SW 1271 (cell line): ENCODE measurements around the gene HHIPL1.

Experiments used
- DNase-seq, 2 experiments: peaks; one replicate each; lab custom pipeline; 2025; lab: John Stamatoyannopoulos, UW

HHIPL1 gene

DNA sequence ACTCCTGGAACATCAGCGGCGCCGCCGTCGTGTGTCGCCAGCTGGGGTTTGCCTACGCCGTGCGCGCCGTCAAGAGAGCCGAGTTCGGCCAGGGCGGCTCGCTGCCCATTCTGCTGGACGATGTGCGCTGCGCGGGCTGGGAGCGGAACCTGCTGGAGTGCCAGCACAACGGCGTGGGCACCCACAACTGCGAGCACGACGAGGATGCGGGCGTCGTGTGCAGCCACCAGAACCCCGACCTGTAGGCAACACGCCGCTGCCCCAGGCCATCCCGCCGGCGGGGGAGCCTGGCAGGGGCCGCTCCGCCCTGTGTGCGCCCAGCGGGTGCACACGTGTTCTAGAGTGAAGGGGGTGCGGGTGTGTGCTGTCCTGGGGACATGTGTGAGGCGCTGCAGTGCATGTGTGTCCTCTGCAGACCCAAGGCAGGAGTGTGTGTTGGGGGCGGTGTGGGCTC is 30.5 kb downstream of the HHIPL1 start:
- no peak for DNase-seq

DNA sequence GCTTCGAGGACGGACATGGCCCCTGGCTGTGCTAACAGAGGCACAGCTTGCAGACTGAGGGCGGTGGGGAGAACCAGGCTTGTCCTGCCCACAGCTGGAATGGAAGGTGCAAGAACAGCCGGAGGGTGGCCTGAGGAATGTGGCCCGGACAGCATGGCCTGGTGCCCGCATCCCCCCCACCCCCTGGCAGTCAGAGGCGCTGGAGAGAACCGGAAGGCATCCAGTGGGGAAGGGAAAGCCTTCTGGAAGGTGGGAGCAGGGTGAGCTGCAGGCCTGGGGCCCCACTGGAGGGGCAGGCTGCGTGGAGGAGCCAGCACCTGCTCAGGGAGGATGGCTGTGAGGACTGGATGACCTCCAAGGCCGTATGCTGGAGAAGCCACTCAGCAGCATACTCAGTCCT is 31.0 kb downstream of the HHIPL1 start:
- DNase-seq: no peak

DNA sequence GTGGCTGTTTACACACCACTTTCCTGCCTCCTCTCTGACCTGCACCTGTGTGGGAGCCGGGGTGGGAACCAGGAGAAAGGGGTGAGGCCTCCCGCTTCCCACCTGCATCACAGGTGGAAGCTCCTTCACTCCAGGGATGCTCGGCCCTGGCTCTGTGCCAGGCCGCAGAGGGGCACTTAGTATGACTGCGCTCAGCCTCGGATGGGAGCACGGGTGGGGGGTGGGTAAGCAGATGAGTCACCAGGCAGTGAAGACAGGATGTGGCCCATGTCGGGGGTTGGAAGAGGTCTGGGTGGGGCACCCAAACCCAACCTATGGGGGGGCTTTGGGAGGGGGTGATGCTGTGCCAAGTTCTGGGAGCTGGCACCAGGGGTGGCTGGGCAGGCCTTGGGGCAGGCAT is 31.7 kb downstream of the HHIPL1 start:
- no peak for DNase-seq

DNA sequence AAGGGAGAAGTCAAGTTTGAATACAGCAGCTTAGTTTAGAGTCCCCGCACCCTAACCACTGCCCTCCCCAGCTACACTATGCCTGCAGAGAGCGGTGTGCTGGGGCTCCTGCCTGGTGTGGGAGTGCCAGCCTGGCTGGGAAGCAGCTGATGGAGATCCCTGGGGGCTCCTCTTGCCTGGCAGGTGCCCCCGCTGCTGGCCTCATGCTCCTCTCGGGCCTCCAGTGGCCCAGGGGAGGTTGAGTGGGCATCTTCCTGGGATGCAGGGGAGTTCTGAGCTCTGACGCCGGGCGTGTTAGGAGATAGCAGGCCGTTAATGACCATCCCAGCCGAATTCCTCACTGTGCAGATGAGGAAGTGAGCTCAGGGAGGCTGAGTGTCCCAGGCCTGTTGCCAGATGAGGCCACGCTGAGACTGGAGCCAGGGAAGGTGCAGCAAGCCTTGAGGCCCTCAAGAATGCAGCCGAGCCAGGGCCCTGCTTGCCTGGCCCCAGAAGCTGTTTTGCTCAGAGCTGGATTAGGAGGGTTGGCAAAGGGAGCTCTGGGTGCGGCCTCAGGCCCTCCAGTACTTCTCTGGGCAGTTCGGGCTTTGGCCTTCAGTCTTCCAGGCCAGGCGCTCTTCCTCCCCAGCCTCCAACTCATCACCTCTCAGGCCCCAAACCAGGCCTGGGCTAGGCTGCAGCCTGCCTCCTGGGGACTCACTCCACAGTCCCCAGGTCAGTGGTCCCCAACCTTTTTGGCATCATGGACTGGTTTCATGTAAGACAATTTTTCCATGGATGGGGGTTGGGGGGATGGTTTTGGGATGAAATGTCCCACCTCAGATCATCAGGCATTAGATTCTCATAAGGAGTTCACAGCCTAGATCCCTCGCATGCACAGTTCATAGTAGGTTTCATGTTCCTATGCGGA is 32.6 kb downstream of the HHIPL1 start:
- DNase-seq: no peak

DNA sequence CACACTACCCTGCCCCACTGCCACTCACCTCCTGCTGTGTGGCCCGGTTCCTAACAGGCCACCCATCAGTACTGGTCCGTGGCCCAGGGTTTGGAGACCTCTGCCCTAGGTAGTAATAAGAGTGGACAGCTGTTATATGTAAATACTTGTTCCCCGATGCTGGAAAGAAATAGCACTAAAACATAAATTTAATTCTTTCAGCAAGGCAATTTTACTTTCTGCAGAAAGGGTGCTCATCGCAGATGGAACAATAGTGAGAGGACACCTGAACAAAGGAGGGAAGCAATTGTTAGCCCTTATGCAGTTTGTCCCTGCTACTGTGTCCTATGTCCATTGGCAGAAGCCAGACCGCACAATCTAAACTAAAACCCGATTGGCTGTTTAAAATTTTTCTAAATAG is 33.3 kb downstream of the HHIPL1 start:
- DNase-seq: no peak

DNA sequence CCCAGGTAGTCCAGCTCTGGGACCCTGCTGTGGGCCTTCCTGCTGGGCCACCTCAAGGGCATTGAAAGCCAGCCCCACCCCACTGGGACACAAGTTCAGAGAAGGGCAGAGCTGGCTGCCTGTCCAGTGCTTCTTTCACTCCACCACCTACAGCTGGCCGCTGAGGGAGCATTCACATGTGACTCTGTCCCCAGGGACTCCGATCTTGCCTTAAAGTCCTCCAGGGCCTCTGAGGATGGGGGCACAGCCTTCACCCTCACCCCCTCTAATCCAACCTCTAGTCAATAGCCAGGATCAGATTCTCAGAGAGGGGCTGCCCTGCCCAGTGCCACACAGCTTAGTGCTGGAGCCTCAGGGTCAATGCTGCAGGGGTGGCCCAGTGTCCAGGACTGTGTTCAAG is 34.2 kb downstream of the HHIPL1 start:
- no peak for DNase-seq

DNA sequence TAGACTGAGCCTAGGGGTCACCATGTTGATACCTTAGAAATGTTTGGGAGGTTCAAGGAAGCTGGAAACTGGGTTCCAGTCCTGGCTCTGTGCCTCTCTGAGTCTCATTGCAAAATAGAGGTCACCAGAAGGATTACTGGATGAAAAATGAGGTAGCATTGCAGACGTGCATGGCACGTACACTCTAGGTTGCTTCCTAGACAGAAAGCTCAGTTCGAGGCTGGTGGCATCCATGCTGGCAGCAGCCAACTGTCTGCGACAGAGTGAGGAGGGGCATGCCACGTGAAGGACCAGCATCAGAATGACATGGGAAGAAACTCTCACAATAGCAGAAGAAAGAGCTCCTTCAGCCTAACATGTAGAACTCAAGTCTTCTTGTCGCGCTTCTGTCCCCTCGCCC is 34.6 kb downstream of the HHIPL1 start:
- no peak for DNase-seq

DNA sequence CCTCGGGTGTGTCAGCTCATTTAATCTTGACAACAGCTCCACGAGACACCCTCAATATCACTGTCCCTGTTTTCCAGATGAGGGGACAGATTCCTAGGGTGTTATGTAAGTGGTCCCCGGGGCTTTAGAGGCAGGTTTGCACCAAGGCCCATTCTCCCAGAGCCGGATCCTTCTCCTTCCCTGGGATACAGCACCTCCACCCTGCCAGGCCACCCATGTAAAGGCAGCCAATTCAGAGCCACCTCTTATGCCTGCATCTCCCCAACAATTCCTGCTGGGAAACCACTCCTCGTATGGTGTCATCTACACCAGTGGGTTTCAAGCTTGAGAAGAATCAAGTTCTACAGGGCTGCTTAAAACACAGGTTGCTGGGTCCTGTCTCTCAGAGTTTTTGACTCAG is 35.1 kb downstream of the HHIPL1 start:
- no peak for DNase-seq

DNA sequence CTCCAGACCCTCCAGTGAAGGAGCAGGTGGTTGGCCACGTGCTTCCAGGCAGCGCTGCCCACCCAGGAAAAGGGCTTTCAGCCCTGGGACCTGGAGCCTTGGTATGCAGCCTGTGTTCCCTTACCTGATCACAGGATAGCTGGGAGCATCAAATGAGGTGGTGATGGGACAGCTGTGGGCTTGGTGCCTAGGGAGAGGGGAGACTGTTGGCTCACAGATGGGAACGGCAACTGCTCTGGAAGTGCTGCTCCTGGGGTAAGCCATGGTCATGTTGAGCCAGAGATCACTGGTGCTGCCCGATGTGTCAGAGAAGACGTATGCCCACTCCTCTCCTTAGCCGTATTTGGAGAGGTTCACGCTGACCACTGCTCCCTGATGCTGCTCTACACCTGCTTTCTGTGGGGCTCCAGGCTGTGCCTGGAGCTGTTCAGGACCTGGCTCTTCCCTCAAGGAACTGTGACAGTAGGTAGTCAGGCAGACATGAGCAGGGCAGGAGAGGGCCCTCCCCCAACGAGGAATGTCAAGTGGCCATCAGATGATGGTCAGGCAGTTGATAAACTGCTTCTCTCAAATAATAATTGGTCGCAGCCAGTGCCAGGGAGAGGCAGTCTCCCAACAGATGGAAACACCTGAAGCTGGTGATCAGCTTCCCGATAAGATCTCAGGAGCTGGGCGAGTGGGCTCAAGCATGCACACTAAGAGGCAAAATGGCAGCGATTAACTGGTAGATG is 36.3 kb downstream of the HHIPL1 start:
- DNase-seq: no peak

DNA sequence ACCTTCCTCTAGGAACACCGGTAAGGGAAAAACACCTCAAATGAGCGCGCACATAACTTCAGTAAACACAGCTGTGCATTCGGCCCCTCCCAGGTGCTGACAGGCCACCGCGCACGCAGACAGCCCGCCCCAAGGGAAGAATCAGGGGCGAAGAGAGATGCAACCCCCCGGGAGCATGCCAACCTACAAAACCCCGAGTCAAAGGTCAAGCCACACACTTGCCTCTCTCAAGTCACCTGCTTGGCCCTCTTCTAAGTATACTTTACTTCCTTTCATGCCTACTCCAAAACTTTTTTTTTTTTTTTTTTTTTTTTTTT is 36.9 kb downstream of the HHIPL1 start:
- DNase-seq: no peak

DNA sequence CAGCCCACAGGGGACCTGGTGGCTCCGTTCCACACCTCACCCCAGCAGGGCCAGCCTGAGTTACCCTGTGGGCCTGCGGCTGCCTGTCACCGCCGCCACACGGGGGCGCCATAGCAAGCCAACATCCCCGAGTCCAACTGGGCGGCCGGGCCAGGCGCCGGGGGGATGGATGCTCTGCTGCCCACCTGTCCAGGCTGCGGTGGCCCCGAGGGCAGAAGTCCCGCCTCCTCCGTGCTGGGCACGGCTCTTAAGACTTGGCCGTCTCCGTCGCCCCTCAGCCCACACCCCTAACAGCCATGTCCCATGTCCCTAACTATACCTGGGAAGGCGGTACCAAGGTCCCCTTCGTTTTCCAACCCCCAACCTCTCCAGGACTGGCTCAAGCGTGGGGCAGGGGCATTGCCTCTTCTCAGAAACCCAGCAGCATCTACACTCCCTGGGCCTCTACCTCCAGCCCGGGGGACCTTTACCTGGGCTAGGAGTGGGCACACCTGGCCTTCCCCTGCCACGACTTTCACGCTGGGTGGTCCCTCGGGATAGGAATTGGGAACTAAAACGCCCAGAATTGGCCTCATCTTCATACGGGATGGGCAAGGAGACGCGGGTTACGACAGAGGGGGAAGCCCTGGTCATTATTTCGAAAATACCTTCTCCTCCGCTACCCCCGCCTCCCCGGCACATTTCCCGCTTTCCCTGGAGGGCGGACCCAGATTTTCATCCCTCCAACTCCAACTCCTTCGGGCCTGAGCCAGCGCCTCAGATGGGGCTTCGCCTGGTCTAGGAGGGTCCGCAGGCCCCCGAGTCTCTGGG is 38.1 kb downstream of the HHIPL1 start:
- peak; percentile 27 to 52 for DNase-seq

DNA sequence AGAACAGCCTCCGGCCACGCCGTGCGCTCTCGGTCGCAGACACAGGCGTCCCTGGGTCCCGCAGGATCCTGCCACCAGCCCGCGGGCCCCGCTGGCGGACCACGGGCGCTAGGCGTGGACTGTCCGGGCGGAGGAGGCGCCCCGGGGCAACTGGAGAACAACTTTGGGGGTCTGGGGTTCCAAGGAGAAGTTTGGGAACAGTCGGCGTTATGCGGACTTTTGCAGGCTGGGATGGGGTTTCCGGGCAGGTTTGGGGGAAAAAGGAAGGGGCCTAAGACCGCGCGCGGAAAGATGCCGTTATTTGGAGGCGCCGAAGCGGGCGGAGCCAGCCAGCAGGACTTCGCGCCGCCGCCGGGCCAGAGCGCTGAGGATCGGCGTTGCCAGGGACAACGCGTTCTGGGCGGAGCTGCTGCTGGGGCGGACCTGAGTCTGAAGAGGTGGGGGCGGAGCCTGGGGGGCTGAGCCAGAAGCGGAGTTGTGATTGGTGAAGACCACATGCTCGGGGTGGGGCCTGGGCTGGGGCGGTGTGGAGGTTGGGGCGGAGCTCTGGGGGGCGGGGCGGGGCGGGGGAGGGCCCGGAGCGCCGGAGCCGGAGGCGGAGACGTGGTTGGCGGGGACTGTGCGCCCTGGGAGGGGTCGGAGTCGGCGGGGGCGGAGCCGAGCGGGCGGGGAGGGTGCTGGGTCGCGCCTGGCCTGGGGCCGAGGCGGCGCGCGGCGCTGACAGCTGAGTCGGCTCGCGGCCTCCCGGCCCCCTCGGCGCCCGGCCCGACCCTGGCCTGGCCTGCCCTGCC is 38.9 kb downstream of the HHIPL1 start, which contains the start of gene CYP46A1:
CYP46A1 (plus strand) TSS at position 680 of the 791 bp plus-strand sequence. CDS start 120 bp downstream, outside the sequence.
- peak; percentile 90 to 98 for DNase-seq

DNA sequence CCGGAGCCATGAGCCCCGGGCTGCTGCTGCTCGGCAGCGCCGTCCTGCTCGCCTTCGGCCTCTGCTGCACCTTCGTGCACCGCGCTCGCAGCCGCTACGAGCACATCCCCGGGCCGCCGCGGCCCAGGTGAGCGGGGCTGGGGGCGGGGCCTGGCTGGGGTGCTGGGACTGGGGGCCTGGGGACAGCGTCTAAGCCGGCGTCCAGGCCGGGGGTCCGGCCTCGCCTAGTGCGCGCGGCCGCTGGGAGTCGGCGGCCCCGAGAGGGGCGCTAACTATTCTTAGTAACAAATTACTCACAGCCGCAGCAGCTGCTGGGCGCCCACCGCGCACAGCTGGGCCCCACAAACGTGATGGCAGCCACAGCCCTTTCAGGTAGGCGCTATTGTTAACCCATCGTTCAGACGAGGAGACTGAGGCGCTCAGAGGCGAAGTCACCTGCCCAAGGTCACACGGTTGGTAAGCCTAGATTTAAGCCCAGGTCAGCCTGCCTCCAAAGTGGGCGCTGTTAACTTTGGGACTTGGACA is 39.5 kb downstream of the HHIPL1 start:
- no peak for DNase-seq

DNA sequence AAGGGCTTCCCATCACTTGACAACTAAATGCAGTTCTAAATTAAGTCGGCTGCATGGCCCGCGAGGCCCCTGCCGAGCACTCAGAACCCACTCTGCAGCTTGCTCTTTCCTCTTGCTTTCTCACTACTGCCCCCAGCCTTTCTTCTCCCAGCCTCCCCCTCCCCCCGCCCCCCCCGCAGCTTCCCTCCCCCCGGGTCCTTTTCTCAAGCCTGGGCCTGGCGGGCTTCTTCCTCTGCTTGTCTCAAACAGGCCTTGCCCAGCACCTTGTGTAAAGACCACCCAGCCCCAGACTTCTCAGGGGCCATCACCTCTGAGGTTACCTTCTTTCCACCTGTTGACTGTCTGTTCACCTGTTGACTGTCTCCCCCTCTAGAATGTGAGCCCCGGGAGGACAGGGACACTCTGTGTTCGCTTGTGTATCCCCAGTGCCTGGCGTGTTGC is 40.2 kb downstream of the HHIPL1 start:
- DNase-seq: no peak

DNA sequence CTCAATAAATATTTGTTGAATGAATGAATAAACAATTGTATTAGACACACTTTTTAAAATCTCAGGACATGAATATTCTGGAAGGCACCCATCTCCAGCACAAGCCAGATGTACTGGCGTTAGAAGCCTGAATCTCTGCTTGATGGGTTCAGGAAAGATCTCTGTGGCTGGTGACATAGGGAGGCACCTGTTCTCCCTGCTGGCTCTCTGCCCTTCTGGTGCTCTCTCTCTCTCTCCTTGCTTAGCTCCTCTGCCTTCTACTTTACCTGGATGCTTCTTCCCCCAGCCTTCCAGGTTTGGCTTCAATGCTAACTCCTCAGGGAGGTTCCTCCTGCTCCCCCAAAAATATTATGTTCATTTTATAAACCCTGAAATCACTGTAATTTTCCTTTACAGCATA is 40.7 kb downstream of the HHIPL1 start:
- DNase-seq: no peak

DNA sequence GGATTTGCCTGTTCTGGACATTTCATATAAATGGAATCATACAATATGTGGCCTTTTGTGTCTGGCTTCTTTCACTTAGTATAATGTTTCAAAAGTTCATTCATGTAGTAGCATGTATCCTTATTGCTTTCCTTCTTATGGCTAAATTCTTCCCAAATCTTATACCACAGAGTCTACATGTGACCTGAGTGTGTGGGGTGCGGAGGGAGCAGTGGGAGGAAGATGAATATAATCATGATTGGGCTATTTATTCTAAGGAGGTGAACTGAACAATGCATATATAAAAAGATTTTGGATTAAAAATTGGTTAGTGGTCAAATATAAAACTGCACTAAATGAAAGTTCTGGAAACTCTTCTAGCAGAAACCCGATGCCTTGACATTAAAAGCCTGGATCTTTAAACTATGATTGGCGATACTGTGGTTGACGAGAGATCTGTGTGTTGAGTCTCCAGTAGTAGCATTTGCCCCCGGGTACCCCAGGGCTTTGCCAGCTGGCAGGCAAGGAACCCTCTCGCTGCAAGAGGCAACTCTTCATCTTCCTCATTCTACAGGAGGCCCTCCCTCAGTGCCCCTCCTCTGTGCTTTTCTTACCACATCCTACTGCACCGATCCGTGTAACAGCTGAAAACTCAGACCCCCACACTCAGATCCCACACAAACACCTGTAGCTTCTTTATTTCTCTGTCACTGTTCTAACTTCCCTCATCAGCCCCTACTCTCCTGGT is 41.8 kb downstream of the HHIPL1 start:
- DNase-seq: no peak

DNA sequence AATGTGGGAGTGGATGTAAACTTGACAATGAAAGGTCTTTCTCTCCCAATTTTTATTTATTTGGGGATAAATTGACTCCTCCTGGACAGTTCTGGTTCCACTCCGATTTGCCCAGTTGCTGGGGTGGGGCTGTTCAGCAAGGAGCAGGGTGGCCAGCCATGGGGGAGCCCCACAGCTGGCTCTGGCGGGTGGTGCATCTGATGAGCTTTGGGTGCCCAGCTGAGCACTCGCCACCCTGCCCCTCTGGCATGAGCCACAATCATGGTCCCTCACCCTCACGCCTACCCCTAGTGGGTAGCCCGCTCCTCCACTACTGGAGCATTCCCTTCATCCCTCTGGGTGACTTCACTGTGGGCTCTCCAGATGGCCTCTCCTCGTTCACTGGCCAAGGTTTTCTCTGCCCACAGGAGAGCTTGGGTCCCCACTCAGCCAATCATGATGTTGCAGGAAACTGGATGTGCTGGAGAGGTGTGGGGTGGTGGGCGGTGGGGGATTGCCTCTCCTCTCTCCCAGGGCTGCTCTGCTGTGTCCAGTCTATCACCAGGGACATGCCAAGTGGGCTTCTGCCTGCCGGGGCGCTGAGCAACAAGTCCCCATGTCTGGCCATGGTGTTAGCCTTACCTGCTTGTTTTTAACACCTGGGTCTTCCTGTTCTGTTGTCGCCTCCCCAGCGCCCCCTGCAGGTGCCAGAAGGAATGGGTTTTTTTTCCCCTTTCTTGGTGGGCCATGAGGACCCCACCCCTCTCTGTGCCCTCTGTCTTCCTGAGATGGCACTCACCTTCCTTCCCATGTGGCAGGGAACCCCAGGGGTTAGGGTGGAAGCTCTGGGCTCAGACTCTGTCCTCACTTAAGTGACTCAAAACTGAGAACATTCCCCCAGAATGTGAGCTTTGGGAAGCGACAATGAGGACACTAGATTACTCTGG is 42.6 kb downstream of the HHIPL1 start:
- DNase-seq: no peak

DNA sequence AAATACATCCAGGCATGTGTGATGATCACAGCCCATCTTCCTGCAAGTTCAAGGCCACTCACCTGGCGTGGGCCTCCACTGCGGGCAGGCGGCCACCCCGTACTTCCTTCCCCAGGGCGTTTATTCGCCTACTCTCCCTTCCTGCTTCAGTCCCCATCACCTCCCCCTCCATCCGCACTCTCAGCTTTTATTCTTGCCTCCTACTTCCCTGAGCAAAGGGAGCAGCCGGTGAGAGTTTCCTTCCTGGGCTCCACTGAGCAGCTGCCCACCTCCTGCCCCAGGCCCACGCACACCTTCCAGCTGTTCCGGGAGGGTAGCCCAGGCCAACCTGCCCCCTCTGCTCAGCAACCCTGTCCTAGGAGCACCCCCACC is 43.3 kb downstream of the HHIPL1 start:
- DNase-seq: no peak

DNA sequence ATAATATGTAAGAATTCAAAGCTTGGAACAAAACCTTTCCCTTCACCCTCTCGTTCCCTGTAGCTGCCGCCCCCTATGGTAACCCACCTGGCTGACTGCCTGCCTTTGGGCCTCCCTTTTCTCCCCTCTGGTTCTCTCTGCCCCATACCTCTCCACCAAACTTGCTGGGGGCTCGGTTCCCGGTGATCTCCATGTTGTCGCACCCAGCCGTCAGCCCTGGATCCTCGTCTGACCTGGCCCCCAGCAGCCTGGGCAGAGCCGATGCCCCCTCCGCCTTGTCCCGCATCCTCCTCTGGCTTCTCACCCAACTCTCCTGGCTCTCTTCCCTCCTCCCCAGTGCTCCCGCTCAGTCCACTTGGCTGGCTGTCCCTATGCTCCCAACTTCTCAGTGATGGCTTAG is 43.7 kb downstream of the HHIPL1 start:
- DNase-seq: no peak
